Tibial nerve (tissue), 4 donors: ENCODE data around the gene GSE1. TPM values are rescaled to one million over a fixed set of nuclear protein-coding genes. Genes with fewer than 3 reads are reported as not detected.

Source experiments
- DNase-seq, 2 donors: peaks; one replicate each; pipeline ENCODE4 v3.0.0-alpha.2; 2019; ENCODE audit warnings: low spot score in 2 of 2
- H3K27ac ChIP-seq, 4 donors: fragments of 200-600 bp; sonication (generic) in 3 of 4; one replicate each; pipeline ENCODE4 v1.5.1; 2017 to 2019; ENCODE audit warnings: mild to moderate bottlenecking in 1 of 4
- H3K27me3 ChIP-seq, 2 donors: fragments of 200-600 bp; sonication (generic) in 1 of 2; one replicate each; pipeline versions ENCODE4 v1.5.1 to v1.6.0; 2017 to 2019
- H3K36me3 ChIP-seq, 3 donors: fragments of 200-600 bp; sonication (generic); one replicate each; pipeline ENCODE4 v1.5.1; 2018 to 2019
- H3K4me1 ChIP-seq, 4 donors: fragments of 200-600 bp; sonication (generic) in 3 of 4; one replicate each; pipeline ENCODE4 v1.5.1; 2017 to 2019
- H3K4me3 ChIP-seq, 4 donors: fragments of 200-600 bp; sonication (generic) in 3 of 4; one replicate each; pipeline ENCODE4 v1.5.1; 2017 to 2019; ENCODE audit warnings: mild to moderate bottlenecking in 1 of 4, moderate library complexity in 1 of 4
- H3K9me3 ChIP-seq, 4 donors: fragments of 200-600 bp; sonication (generic) in 3 of 4; one replicate each; pipeline ENCODE4 v1.5.1; 2017 to 2019
- EP300 ChIP-seq, 2 donors: sonication (generic); formaldehyde crosslinking; IDR thresholded peaks; one replicate each; pipeline ENCODE4 v1.6.1; 2017; ENCODE audit warnings: antibody characterized with exemption in 2 of 2, mild to moderate bottlenecking in 1 of 2
- POLR2A ChIP-seq, 2 donors: fragments of 450-650 bp; IDR thresholded peaks; one replicate each; pipeline ENCODE4 v1.6.1; 2017; ENCODE audit warnings: antibody characterized with exemption in 2 of 2, mild to moderate bottlenecking in 2 of 2, moderate library complexity in 2 of 2
- WGBS, 2 donors: methylation state at CpG; one replicate each; pipeline ENCODE4 v1.1.5; 2018; 5-methylcytosine and 5-hydroxymethylcytosine counted together
- total RNA-seq, 4 donors: library from RNA; depleted of rRNA; stranded (reverse); fragments of >200 nt; gene quantifications; one replicate each; pipeline ENCODE4 v1.1.0, GENCODE V29; 2016
- TF ChIP-seq, protein P1 (sequence below), 5 experiments: fragments of 200-600 bp in 3 of 5; fragments of 450-650 bp in 2 of 5; sonication (generic) in 3 of 5; IDR thresholded peaks; one replicate each; pipeline ENCODE4 v1.5.1; 2016 to 2019; ENCODE audit warnings: antibody characterized with exemption in 5 of 5, mild to moderate bottlenecking in 3 of 5, moderate library complexity in 2 of 5

GSE1 gene
- total RNA-seq, 4 donors from 2014 or later, result 65.1 to 147 (median 83.5) TPM

DNA sequence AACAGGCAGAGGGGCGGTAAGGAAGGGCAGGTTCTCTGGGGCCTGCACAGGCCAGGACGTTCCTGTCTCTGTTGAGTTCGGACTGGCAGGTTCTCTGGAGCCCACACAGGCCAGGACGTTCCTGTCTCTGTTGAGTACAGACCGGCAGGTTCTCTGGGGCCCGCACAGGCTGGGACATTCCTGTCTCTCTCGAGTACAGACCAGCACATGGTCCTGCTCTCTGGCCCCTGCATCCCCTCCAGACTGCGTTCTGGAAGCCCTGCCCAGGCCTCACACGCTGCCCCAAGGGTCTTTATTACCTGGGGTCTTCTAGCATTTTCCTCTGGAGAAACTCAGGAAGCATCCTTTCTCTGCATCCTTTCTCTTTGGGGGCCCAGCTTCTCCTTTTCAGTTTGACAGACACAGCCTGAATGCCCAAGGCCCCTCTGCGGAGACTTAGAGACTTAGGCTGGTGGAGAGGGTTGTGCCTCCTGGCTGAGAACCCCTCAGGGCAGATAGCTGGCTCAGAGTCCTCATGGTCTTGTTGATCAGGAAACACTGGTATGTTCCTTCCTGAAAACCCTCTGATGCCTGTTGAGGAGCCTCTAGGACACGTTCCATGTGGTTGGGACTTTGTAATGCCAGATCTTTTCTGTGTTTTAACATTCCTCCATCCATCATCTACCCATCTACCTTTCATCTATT is 18.0 kb upstream of the GSE1 start:
- Histone ChIP-seq H3K27ac (no peak overlapping the region), H3K36me3 (peaks cover 0 to 5% (median 0%) of the 10 kb centered on the region in 3 donors), H3K9me3 (no peaks in the 10 kb centered on the region), H3K4me3 (no peak overlapping the region), H3K27me3 (no peaks in the 10 kb centered on the region), H3K4me1 (peaks cover 0 to 16% (median 0%) of the 10 kb centered on the region in 4 donors)
- WGBS, 2 donors, result 88 to 89% methylated on average over 11 of the region's 11 CpGs
- no peak for DNase-seq
- TF ChIP-seq EP300 (IDR thresholded peaks at IDR 0.05), result no peak
- no peak for TF ChIP-seq POLR2A (IDR thresholded peaks at IDR 0.05)
- TF ChIP-seq, protein P1, sequence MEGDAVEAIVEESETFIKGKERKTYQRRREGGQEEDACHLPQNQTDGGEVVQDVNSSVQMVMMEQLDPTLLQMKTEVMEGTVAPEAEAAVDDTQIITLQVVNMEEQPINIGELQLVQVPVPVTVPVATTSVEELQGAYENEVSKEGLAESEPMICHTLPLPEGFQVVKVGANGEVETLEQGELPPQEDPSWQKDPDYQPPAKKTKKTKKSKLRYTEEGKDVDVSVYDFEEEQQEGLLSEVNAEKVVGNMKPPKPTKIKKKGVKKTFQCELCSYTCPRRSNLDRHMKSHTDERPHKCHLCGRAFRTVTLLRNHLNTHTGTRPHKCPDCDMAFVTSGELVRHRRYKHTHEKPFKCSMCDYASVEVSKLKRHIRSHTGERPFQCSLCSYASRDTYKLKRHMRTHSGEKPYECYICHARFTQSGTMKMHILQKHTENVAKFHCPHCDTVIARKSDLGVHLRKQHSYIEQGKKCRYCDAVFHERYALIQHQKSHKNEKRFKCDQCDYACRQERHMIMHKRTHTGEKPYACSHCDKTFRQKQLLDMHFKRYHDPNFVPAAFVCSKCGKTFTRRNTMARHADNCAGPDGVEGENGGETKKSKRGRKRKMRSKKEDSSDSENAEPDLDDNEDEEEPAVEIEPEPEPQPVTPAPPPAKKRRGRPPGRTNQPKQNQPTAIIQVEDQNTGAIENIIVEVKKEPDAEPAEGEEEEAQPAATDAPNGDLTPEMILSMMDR (IDR thresholded peaks at IDR 0.05), result no peak

DNA sequence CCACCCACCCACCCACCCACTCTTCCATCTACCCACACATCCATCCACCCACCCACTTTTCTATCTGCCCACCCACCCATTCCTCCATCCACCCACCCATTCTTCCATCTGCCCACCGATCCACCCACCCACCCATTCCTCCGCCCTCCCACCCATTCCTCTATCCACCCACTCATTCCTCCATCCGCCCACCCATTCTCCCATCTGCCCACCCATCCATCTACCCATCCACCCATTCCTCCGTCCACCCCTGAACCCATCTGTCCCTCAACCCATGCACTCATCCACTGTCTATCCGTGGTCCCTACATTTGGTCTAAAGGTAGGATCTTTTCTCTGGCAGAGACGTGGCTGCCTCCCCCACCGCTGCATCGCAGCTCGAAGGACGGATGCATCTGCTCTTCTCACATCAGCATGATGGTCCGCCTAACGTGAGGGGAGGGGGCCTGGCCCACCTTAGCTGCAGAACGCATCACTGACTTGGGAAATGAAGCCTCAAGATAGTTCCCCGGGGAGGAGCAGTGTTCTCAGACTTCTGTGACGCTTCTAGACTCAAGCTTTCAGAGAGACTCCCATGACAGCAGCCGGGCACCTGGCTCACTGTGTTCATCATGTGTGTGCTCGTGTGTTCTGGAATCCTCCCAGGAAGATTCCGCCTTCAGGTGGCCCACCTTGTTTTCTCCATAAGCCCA is 17.2 kb upstream of the GSE1 start:
- peaks cover 0 to 5% (median 0%) of the 10 kb centered on the region in 3 donors for H3K36me3 ChIP-seq
- no peak overlapping the region for H3K4me3 ChIP-seq
- H3K27ac ChIP-seq, result no peak overlapping the region
- no peak for DNase-seq
- peaks cover 0 to 21% (median 0%) of the 10 kb centered on the region in 4 donors for H3K4me1 ChIP-seq
- no peaks in the 10 kb centered on the region for H3K9me3 ChIP-seq
- TF ChIP-seq EP300 (IDR thresholded peaks at IDR 0.05) (no peak), POLR2A (IDR thresholded peaks at IDR 0.05) (no peak)
- TF ChIP-seq, protein P1 (IDR thresholded peaks at IDR 0.05), result no peak
- WGBS, 2 donors, result 93 to 95% methylated on average over 18 of the region's 18 CpGs
- H3K27me3 ChIP-seq, result no peaks in the 10 kb centered on the region

DNA sequence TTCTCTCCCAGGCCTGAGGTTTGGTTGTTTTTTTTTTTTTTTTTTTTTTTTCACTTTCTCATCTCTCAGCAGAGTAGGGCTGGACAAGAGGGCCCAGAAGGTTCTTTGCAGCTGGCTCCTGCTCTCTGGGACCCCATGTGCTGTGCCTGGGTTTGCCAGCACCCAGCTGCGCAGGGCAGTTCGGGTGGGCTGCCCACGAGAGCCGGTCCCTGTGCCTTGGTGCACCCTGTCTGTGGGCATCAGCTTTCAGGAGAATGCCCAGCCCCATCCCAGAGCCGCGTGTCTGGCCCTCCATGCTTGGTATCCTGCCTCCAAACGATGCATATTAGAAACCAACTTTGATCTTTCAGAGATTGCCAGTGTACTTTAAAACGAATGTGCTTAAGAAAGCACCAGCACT is 15.0 kb upstream of the GSE1 start:
- TF ChIP-seq EP300 (IDR thresholded peaks at IDR 0.05) (no peak), POLR2A (IDR thresholded peaks at IDR 0.05) (no peak)
- TF ChIP-seq, protein P1 (IDR thresholded peaks at IDR 0.05), result no peak
- Histone ChIP-seq H3K4me1 (peaks cover 0 to 37% (median 0%) of the 10 kb centered on the region in 4 donors), H3K4me3 (no peak overlapping the region), H3K36me3 (peaks cover 0 to 5% (median 0%) of the 10 kb centered on the region in 3 donors), H3K9me3 (no peaks in the 10 kb centered on the region), H3K27ac (no peak overlapping the region), H3K27me3 (no peaks in the 10 kb centered on the region)
- no peak for DNase-seq
- WGBS, 2 donors, result 90 to 96% methylated on average over 8 of the region's 8 CpGs

DNA sequence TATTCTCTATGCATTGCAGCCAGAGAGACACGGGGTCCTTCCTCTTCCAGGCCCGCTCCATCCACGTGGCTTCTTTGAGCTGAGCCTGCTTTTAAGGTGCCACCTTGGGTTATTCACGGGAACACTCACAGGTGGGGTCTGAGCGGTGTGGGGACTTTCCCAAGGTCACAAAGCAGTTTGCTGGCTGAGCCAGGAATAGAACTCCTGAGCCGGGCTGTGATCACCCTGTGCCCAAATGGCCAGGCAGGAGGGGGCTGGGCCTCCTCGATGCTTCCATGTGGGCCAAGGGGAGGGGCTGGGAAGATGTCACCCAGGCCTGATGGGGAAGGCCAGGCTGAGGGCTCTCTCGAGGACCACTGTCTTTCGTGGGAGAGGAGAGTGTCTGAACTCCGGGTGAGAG is 13.0 kb upstream of the GSE1 start:
- Histone ChIP-seq H3K36me3 (peaks cover 0 to 5% (median 0%) of the 10 kb centered on the region in 3 donors), H3K27me3 (no peaks in the 10 kb centered on the region), H3K27ac (no peak overlapping the region), H3K9me3 (no peaks in the 10 kb centered on the region), H3K4me3 (no peak overlapping the region), H3K4me1 (peaks cover 0 to 27% (median 0%) of the 10 kb centered on the region in 4 donors)
- 67% methylated on average over 8 to 10 of the region's 10 CpGs for WGBS, 2 donors
- DNase-seq, result no peak
- no peak for TF ChIP-seq POLR2A (IDR thresholded peaks at IDR 0.05)
- TF ChIP-seq, protein P1 (IDR thresholded peaks at IDR 0.05), result no peak
- TF ChIP-seq EP300 (IDR thresholded peaks at IDR 0.05), result no peak
